ENCODE measurements around the gene MAEA. TPM values are rescaled to one million over a fixed set of nuclear protein-coding genes. Genes with fewer than 3 reads are reported as not detected.

The MAEA gene
- total RNA-seq, 4 donors from 2014 or later = 33.1 to 60.1 (median 50.5) TPM

DNA sequence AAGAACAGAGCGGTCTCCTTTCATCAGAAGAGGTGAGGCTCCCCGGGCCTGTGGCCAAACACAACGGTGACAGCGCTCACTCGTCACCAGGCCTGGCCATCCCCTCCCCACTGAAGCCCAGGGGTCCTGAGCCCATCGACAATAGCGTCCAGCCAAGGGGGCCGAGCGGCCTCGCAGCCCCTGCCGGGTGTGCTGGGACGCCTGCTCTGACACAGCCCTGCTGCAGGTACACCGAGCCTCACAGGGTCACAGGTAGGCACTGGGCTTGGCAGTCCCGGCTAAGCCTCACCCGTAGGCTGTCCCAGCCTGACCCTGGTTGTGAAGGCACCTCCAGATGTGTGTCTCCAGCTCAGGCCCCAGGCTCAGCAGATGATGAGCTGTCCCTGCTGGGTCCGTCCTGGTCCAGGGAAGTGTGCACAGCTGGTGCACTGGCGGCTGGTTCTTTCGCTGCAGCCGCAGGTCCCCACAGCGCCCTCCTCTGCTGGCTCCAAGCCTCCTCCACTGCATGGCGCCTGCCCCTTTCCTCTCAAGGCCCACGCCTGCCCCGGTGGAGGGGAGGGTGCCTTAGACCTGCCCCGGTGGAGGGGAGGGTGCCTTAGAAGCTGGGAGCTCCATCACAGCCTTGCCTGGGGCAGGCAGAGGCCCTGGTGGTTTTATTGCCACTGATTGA is 78.9 kb downstream of the MAEA start:
- TF ChIP-seq CTCF (IDR thresholded peaks at IDR 0.05; ENCODE audit: low read depth) = no peak

GRCh38 chr4:1369091-1369450 is 79.4 kb downstream of the MAEA start:
- TF ChIP-seq CTCF (IDR thresholded peaks at IDR 0.05; ENCODE audit: low read depth) = no peak

DNA sequence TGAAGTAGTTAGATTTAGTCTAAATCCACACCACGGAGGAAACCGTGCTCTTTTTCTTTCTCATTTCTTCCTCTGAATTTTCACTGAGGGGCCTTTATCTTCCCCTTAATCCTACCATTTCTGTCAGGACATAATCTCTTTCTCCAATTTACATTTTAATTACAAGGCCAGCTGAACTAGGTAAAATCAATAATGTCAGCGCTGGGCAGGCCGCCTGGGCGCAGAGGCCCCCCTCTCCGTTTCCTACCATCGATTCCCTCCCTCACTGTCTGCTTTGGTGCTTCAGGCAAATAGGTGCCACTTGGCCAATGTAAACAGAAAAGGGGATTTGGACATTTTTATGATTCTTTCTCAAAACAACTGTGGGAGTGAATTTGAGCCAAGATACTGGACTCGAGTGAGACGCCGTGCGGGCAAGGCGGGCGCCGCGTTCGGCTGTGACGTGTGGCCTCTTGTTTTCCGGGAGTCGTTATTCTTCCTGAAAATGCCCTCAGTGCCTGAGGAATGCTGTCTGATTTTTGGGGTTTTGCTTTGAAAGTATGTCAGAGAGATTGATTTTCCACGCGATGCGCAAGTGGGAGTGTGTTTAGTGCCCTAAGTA is 79.9 kb downstream of the MAEA start:
- no peak for TF ChIP-seq CTCF (IDR thresholded peaks at IDR 0.05; ENCODE audit: low read depth)

DNA sequence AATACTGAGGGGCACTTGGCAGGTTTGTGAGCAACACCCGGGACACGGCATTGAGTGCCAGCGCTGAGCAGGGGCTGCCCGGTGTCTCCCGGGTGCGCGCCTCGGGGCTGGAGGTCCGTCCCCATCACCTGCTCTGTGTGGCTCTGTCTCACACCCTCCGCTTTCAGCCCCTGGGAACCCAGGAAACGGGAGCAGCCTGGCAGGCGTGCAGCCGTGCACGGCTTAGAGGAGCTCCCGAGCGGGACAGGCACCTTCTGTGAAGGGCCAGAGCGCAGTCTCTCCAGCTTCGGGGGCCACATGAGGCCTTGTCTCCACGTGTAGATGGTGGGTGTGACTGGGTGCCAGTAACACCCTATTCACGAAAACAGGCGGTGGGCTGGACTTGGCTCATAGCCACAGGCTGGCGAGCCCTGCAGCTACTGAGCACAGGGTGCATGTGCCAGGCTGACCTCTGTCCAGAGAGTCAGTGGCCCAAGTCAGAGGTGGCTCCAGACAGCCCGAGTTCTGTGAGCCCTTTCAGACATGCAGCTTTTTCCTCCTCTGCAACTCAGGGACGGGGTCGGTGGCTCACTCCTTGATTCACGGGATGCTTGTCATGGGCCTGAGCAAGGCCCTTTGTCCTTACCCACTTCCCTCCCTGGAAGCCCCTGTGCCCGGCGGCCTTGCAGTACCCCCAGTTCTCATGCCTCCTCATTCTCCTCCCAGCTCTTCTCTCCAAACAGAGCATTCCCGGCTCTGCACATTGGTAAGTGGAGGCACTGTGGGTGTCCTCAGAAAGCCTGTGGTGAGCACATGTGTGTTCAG is 80.8 kb downstream of the MAEA start:
- TF ChIP-seq CTCF (IDR thresholded peaks at IDR 0.05; ENCODE audit: low read depth) = no peak

DNA sequence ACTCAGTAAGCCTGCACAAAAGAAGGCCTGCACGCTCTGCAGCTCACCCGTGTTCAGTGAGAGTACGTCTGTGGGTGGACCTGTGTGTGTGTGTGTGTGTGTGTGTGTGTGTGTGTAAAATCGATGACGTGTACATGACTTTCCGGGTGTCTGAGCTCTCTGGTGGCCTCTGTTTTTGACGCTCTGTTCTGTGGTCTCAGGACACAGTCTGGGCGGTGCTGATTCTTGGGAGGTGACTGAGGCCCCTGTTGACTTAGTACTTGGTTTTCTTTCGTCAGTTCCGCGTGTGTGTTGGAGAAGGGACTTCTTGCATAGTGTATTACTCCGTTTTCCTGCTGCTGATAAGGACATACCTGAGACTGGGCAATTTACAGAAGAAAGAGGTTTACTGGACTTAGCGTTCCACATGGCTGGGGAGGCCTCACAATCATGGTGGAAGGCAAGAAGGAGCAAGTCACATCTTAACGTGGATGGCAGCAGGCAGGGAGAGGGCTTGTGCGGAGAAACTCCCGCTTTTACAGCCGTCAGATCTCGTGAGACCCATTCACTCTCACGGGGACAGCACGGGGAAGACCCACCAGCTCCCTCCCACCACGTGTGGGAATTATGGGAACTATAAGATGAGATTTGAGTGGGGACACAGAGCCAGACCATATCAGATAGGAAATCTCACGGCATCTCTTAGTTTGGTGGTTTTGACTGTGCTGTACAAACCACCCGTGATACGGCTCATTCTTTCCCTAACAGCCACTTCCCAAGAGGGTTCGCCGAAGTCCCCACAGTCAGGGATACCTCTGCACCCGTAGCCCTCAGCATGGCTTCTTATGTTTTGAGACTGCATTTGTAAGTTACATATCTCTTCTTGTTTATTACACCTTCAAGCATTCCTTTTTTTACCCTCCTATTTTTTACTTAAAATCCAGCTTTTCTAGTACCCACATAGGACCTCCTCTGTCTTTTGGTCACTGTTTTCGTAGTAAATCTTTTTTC is 81.8 kb downstream of the MAEA start:
- TF ChIP-seq CTCF (IDR thresholded peaks at IDR 0.05; ENCODE audit: low read depth) = no peak

DNA sequence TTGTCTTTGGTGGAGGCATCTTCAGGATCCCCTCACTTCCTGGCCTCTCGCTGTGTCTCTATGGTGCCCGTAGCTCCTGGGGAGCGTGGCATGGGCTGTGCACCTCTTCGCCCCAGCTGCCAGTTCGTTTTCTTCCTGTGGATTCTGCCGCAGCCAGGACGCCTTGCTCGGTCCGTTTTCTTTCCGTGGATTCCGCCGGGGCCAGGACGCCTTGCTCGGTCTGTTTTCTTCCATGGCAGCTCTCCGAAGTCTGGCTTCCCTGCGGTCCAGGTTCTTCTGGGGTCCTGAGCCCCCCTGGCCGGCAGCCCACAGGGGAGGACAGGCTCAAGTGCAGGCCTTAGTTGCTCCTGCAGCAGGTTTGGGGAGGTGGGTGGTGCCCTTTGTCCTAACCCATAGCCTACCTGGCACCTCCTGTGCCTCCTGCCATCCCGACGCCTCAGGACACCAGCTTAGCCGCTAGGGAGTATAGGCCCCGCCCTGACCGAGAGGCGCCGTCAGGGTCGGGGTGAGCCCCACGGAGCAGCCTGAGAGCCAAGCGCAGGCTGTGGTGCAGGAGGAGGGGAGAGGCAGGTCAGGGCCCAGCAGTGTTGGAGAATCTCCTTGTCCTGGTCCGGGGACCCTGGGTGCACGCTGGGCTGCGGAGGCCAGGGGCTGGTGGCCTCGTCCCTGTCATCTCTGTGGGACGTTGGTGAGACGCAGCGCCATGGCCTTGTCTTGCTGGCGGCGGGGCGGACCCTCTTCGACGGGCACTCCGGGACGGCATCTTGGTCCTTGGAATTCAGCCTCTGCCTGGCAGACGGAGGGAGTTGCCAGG is 84.4 kb downstream of the MAEA start:
- TF ChIP-seq CTCF (IDR thresholded peaks at IDR 0.05; ENCODE audit: low read depth) = no peak
